SU-DHL-6 (cell line): Measurements from ENCODE around the gene SGCA.

Source experiments
- CTCF ChIP-seq: fragments of 200-600 bp; sonication (generic); IDR thresholded peaks from one replicate; pipeline ENCODE4 v1.5.1; 2017; ENCODE audit warnings: antibody characterized with exemption, mild to moderate bottlenecking, low read length, moderate library complexity; ENCODE audit not compliant: insufficient read depth, poor library complexity, severe bottlenecking
- EZH2phosphoT487 ChIP-seq: fragments of 200-600 bp; sonication (generic), shearing (Covaris generic); conservative IDR thresholded peaks from 2 replicates; pipeline ENCODE4 v1.6.1; 2018; ENCODE audit warnings: mild to moderate bottlenecking, antibody characterized with exemption, low read length, moderate library complexity, mixed read lengths

GRCh38 chr17:50207315-50207714, 41.5 kb downstream of the SGCA start:
- TF ChIP-seq CTCF, result no peak
- TF ChIP-seq EZH2phosphoT487, result no peak
